ENCODE data around the gene PLAAT1.
A peak's percentile ranks its signal among the peaks of the same experiment; 100 is the strongest.

Gene PLAAT1

DNA sequence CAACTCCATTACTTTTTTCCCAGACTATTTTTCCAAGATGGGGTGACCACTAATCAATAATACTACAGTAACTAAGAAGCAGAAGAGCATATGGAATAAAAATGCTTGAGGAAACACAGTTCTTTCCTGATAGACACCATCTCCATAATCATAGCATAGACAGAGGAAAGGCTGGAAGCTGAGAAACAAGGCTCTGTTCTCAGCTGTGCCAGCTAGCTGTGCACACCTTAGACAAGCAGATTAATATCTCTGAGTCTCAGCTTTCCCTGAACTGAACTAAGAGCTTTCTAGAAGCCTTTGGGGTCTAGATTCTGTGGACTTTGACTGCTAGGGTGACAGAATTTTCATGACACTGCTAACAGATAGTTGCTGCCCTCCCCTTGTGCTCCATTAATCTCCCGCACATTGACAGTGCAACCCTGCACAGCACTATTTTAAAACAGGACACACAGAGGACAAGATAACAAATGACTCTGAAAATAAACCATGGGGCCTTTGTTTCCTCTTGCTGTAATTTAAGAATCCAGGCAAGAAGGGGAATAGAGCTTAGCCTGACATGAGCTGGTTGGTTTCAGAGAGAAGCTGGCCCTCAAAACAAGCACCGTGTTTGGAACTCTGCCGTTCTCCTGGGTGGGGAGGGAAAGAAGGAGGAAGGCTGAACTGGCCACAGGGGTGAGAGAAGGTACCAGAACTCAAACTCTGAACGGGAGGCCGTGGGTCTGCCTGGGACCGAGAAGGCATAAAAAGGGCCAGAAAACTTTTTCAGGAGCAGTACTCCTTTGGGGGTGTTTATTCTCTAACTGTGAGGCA lies 70.1 kb downstream of the PLAAT1 start:
- DNase-seq (ENCODE audit: low read depth) = no peak
- TF ChIP-seq, protein P1, sequence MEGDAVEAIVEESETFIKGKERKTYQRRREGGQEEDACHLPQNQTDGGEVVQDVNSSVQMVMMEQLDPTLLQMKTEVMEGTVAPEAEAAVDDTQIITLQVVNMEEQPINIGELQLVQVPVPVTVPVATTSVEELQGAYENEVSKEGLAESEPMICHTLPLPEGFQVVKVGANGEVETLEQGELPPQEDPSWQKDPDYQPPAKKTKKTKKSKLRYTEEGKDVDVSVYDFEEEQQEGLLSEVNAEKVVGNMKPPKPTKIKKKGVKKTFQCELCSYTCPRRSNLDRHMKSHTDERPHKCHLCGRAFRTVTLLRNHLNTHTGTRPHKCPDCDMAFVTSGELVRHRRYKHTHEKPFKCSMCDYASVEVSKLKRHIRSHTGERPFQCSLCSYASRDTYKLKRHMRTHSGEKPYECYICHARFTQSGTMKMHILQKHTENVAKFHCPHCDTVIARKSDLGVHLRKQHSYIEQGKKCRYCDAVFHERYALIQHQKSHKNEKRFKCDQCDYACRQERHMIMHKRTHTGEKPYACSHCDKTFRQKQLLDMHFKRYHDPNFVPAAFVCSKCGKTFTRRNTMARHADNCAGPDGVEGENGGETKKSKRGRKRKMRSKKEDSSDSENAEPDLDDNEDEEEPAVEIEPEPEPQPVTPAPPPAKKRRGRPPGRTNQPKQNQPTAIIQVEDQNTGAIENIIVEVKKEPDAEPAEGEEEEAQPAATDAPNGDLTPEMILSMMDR (conservative IDR thresholded peaks at IDR 0.05; ENCODE audit: low read length) = no peak
- no peak overlapping the region for H3K4me3 ChIP-seq (ENCODE audit: low read length)

DNA sequence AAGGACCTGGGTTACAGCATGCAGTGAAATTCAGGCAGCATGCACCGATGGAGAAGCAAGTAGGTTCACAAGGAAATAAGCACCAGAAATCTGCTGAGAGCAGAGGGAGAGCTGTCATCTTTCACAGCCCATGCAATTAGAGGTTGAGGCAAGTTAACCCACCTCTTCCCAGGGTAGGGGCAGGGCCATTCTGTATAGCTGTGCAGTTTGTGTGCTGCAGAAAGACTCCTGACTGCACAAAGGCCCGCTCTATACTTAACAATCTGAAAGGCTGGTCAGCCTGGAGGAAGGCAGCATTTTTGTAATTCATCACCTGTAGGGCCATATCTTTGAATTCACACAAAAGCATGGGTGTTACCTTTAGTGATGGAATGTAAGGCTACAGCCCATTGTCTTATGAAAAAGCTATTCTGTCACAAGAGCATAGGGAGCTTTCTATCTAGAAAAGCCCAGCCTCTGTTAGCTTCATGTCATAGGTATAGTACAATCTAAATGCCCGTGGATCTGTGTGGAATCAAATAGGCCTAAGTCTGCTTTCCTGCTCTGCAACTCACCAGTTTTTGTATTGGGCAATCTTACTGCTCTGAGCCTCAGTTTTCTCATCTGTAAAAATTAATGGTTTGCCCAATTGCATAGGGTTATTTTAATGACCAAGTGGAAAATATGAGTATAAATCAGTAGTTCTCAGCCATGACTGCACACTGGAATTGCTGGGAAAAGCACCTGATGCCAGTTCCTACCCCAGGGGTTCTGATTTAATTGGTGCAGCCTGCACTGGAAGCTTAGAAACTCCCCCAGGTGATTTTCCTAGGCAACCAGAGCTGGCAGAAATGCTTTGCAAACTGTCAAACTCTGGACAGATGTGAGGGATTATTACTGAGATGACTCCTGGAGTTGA lies 72.3 kb downstream of the PLAAT1 start:
- TF ChIP-seq, protein P1 (conservative IDR thresholded peaks at IDR 0.05; ENCODE audit: low read length) = no peak
- no peak overlapping the region for H3K4me3 ChIP-seq (ENCODE audit: low read length)
- DNase-seq (ENCODE audit: low read depth) = no peak

DNA sequence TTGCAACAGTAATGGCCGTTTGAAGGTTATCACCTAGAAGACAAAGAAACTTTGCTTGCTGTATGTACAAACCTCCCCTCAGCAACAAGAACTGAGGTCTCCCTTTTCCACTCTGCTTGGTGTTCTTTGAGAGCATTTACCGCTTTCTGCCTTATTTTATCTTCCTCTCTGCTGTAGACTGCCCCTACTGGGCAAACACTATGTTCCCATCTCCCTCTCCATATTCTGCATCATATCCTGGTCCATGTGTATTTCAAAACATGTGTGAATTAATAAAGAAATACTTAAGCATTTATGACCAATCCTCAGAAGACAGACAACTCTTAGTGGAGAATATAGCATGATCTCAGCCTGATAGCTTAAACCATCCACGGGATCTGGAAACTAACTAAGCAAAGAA lies 73.1 kb downstream of the PLAAT1 start:
- no peak overlapping the region for H3K4me3 ChIP-seq (ENCODE audit: low read length)
- DNase-seq (ENCODE audit: low read depth) = no peak
- TF ChIP-seq, protein P1 (conservative IDR thresholded peaks at IDR 0.05; ENCODE audit: low read length) = peak; percentile 15; the same call in 1 of the 2 replicates

DNA sequence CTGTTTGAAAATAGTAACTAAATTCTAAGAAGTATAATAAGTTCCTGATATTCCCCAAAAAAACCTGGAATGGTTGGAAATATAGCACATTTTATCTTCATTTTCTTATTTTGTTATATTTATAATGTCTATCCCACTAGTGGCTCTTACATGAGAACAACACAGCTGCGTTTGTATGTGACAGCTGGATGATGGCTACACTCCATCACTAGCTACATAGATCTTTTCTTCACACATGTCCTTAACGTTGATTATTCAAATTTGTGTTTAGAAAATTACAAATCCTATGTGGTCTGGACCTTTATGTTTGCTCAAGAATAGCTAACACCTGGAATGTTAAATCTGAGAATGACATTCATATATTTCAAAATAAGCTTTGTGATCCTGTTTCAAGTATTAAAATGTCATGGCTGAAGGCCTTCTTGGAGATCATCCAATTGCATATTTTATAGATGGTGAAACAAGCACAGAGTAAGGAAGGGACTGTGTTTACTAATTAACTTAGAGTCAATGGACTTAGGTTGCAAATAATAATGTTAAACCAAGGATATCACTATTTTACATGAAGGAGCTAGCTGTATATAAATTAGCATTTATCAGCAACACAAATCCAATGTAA lies 76.8 kb downstream of the PLAAT1 start:
- no peak overlapping the region for H3K4me3 ChIP-seq (ENCODE audit: low read length)
- DNase-seq (ENCODE audit: low read depth) = no peak
- TF ChIP-seq, protein P1 (conservative IDR thresholded peaks at IDR 0.05; ENCODE audit: low read length) = no peak
